Activated CD4-positive, CD25-positive, alpha-beta regulatory T cell treated with anti-CD3 and anti-CD28 coated beads, Interleukin-2, amount 50 U/mL, for 24 hours (primary cell): ENCODE data around the gene TMEM132C.

Source experiments
- ATAC-seq, 2 donors: fragments of 150-1000 bp; cut with Tn5 transposase; one replicate each; pipeline ENCODE4 v1.10.0; 2021; ENCODE audit warnings: mild to moderate bottlenecking in 1 of 2, moderate library complexity in 1 of 2

TMEM132C gene

DNA sequence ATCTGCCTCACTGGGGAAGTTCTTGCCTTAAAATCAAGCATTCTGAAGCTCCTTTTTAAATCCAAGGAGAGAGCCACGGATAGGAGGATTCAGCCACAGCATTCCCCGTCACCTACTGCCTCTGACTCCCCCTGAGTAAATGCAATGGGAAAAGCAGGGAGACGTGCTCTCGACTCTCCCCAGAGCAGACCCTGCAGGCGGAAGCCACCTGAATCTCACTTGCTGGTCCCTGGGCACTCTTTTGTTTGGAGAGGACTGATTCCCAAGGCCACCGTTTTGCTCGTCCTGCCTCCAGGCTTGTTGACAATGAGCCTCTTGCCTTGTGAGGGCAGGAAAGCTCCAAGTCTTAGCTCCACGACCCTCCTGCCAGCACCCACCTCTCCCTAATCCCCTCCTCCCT, 352.3 kb downstream of the TMEM132C start:
- ATAC-seq: no peak

DNA sequence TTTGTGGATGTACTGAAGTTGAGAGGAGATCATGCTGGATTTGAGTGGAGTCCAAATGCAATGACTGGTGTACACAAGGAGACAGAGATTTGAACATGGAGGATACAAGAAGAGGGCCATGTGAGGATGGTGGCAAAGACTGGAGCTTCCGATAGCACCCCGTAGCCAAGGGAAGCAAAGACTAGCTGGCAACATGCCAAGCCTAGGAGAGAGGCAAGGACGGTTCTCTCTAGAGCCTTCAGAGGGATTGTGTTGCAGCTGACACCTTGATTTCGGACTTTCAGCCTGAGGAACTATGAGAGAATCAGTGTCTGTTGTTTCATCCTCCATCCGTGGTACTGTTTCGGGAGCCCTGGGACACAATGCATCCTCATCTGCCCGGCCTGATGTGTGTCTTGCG, 354.3 kb downstream of the TMEM132C start:
- no peak for ATAC-seq

DNA sequence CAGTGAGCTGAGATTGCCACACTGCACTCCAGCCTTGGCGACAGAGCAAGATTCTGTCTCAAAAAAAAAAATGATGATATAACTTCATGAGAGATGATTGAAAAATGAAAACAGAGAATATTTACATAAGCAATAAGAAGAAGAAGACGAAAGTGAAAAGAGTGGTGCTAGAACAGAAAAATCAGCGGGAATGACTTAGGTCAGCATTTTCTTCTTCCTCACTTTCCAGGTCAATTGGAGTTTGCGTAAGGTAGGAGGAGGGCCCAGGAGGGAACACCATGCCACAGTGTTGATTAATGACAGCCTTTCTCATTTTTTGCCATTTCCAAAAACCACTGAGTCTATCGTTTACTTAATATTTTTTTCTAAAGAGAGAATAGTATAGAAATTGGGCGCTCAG, 356.8 kb downstream of the TMEM132C start:
- no peak for ATAC-seq

DNA sequence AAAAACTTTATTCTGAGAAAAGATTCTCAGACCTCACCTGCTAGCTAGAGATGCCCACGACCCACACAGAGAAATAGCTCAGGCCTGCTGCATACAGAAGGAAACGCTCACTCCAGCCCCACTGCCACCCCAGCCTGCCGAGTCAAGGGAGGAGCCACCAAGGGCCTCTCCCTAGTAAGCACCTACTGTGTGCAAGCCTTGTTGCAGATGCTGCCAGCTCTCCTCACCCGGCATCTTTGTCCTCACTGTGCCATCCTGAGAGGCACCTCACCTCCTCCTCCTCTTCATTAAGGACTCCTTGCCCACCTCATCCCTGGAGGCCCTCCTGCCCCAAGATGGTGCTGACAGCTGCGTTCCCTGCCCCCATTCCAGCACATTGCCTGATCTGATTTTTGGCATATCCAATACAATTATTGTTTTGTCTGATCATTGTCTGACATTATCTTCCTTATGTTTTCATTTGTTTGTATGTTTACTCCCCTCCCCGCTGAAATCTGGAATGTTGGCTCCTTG, 359.9 kb downstream of the TMEM132C start:
- no peak for ATAC-seq

DNA sequence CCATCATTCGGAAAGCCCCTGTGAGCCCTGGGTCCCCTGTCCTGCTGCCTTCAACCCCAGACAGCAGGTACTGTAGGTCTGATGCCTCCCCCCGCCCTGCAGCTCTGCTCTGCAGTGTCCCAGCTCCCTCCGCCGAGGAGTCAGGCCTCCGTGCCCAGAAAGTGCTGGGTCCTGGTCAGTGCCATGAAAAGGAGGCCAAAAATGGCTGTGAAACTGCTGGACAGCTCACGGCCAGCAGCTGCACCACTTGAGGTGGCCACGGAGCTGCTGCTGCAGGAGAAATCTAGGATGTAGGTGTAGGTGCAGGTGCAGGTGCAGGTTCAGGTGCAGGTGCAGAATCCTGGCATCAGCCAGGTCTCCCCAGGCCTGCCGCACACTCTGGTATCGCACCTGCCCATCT, 360.7 kb downstream of the TMEM132C start:
- ATAC-seq: no peak

DNA sequence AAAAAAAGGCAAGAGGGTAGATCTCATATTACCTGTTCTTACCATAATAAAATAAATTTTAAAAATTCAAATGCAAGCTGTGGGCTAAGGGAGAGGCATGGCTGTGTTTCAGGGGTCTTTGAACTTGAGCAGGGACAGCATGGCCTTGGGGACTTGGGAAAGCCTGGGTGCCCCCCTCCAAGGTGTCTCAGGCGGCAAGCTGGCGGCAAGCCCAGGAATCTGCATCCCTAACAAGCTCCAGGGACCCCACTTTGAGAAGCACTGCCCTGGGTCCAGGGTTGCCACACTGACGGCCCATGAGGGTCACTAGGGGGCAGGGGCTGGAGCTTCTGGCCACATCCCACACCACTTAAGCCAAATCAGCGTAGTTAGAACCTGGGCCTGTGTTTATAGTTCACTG, 363.0 kb downstream of the TMEM132C start:
- no peak for ATAC-seq

DNA sequence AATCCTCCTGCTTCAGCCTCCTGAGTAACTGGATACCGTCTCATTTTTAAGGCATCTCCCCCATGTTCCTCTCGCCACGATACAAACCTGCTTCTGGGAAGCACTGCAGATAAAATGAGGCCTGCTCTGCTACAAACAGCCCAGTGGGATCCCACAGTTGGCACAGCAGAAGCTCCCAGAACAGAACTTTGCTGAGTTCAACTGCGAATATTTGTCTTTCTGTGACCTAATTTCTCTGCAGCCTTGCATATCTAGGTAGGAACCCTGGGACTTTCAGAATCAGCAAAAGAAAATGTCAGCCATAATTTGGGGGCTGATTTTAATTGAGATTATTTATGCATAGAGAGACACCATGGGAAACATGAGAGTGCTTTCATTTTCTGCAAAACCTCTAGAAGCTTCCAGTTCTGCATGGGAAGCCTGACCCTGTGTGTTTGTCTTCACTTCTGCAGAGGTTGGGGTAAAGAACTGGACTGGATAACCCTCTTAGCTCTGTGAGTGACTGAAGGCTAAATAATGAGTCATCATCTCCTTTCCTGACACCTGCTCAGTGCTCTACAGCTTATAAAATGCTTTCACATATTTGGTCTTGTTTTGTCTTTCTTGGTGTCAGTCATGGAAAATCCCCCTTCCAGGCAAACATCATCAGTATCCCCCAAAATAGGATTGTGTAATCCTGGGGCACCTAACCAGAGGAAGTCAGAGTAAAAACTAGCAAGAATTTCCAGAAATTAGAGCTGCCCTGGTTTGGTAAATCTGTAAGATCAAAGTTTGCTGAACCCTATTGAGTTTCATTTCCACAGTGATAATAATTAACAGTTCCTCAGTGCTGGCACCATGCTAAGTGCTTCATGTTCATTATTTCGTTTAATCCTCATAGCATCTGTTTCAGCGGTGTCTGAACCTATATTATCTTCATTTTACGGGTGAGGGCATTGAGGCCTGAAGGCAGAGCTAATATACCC, 371.0 kb downstream of the TMEM132C start:
- ATAC-seq: no peak

DNA sequence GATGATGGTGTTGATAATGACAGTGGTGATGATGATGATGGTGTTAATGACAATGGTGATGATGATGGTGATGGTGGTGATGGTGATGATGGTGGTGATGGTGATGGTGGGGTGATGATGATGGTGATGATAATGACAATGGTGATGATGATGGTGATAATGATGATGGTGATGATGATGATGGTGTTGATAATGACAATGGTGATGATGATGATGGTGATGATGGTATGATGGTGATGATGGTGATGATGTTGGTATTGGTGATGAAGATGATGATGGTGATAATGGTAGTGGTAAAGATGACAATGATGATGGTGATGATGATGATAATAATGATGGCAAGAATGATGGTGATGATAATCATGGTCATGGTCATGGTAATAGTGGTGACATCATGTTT, 372.1 kb downstream of the TMEM132C start:
- no peak for ATAC-seq

DNA sequence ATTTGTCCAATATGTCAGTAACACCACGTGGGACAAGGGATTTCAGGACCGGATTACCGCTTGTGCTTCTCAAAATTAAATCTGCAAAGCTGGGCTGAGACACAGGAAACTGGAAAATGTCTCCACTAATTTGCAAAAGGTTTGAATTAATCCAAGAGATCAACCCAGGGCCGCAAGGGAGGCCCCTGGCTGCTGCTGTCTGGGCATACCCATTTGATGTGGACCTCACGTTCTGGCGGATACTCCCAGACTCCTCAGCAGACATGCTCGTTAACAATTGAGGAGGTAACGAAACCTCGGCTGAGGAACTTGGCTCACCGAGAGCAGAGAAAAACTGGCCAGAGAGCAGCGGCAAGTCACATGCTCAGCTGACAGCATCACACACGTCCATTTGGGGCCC, 376.2 kb downstream of the TMEM132C start:
- ATAC-seq: no peak

DNA sequence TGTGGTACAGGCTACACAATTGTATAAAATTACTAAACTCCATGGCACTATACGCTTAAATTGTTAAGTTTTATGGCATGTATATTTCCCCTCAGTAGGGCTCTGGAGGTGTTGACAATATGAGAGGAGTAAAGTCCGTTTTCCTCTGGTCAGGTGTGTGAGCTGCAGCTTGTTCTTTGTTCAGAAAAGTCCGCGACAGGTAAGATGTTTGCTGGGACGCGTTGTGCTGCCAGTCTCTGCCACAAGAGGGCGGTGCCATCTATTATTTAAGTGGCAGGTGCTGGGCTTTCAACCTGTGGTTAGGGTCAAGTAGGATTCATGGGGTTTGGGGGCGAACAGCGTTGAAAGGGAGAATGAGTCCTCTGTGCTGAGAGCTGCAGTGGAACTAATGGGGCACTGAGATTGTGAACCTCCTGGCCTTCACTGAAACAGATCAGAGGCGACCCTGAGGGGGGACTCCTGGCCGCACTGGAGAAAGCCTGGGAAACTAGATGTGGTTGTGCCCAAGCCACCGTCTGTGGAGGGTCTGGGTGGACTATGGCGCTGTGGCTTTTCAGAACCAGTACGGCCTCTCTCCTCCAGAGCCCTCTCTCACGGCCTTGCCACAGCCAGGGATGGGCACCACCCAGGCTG, 377.8 kb downstream of the TMEM132C start:
- ATAC-seq: no peak

DNA sequence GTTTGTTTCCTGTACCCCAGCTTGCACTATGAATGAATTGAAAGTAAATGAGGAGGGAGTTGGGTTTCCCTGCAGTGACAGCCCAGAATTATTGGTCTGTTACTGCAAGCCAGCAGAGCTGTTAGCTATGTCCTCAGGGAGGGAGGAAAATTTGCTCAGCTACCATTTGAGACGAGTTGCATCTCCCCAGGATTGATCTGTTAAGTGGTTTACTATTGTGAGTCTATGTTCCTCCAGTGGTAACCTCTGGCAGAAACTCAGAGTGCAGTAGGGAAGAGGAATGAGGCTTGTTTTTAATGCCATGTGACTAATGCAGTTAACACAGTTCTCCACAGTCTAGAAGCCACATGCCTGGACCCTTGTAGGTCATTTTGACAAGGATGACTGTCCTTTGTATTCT, 382.9 kb downstream of the TMEM132C start:
- ATAC-seq: no peak

DNA sequence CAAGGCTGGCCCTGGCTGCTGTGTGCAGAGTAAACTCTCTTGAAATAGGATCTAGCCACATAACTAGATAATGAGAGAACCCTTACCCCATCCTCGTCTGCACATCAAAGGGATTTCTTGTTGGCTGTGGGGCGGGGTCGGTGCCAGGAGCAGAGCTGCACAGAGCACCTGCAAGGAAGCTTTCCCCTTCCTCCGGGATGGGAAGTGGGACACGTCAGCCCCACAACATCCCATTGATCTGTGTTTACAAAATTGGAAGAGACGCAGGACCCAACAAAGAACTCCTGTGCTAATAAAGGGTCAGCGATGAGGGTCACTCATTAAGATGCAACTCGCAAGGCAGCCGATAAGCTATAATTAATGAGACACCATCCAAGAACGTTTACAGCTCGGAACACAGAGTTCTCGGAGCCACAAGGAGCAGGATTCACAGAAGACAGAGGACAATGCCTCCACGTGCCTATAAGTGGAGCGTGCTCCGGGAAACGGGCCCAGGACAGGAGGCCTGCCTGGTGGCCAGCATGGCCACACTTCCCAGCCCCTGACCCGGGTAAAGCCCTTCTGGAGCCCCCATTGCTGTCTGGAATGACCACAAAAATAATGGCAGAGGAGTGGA, 385.3 kb downstream of the TMEM132C start:
- no peak for ATAC-seq

DNA sequence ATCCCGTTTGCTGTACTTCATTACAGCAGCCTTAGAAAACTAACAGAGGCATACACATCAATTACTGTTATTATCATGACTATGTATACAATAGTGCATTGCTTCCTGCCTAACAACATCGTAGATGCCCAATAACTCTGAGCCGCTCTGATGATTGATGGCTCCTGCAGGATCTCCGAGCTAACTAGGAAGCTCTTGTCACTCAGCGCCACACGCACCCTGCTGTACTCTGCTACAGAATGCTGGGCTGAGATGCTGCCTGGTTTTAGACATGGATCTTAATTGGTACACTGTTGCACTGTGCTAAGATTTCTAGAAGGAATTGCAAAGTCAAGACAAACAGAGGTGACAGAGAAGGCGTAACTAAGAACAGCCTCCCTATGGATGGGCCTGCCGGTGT, 387.5 kb downstream of the TMEM132C start:
- no peak for ATAC-seq

DNA sequence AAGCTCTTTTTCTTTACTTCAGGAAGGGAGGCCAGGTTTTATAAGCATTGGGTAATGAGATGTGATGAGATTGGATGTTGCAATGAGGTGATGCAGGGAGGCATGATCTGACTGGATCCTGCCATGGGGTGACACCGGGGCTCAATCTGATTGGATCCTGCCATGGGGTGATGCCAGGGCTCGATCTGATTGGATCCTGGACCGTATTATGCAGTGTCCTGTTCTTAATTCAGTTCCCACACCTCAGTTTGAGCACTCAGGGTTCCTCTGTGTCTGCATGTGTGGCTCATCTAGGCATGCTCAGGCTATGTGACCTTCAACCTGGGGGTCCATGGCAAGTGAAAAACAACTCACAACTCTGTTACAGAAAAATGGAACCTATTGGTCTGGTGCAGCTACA, 390.4 kb downstream of the TMEM132C start:
- ATAC-seq: no peak

DNA sequence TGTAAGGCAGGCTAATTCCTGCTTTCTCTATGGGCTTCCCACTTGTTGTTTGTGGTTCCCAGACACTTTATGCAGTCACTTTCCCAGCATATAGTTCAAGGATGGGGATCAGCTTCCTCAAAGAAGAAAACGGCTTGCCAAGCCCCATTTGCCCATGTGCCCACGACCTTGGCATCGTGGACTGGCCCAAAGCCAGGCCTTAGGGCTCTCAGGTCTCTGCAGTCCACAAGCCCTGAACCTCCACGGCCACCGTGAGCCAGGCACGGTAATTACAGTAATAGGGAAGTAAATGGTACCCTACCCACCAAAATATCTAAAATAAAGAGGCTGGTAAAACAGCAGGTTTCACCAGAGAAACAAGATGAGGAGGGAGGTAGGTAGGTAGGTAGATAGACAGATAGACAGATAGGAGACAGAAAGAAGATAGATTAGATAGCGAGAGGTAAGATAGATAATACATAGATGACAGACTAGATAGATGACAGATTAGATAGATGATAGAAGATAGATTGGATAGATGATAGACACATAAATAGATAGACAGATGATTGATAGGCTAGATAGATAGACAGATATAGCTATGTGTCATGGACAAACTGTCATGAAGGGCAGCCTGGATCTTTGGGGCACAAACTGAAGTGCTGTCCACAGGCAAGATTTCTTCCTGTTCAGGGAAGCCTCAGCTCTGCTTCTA, 393.7 kb downstream of the TMEM132C start:
- no peak for ATAC-seq

DNA sequence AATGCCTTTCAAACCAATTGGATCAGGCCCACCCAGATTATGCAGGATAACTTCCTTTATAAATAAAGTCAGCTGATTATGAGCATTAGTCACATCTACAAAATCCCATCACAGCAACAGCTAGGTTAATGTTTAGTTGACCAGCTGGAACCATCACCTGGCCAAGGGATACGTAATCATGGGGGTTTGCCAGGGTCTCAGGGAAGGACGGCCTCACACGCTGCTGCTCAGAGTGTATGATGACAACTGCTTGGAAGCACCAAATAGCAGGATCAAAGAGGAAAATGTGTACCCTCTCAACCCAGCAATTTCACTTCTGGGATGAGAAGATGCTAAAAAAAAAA, 394.2 kb downstream of the TMEM132C start:
- no peak for ATAC-seq

DNA sequence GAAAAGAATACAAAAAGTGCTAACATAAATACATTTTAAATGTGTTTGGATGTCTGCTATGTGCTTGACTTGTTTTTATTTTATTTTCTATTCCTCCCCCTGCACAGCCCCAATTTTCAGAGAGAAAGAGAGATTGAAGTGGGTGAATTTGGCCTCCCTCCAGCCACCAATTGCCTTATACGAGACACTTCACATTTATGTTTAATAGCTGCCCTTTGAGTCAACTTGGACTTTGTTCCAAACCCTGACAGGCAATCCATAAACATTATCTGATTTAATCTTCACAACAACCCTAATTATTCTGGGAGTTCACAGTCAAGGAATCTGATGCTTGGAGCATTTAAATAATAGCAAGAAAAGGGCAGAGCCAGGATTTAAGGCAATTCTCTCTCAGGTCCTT, 395.1 kb downstream of the TMEM132C start:
- no peak for ATAC-seq

DNA sequence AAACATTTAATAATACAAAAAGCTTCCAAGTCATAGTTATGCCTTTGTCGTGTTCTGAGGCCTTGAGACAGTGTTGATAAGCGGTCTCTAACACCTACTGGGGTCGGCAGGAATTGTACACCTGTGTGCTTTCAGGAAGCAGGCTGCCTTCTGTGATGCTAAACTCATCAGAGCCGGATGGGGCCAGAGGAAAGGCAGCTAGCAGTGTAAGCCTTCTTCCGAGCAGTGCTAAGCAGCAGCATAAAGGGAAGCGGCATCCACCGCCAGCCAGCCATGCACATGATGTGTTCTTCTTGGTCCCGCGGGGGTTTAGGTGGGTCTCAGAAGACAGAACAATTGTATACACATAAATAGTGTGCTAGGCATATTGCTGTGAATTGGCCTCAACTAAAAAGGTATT, 397.5 kb downstream of the TMEM132C start:
- no peak for ATAC-seq

DNA sequence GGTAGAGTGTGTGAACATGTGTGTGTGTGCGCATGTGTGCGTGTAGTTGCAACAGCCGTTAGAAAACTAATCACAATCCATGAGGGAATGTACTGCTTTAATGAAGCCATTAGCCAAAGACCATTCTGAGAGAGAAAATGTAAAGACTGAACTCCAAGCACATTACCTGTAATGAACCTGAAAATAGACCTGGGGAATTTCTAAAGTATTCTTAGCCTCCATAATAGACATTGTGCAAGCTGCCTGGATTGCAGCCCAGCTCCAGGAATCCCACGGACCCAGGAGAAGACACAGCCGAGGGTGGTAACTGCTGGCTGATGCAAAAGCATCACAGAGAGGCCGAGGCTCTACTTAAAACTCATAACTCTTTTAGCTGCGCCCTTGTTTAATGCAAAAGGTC, 400.2 kb downstream of the TMEM132C start:
- ATAC-seq: no peak

DNA sequence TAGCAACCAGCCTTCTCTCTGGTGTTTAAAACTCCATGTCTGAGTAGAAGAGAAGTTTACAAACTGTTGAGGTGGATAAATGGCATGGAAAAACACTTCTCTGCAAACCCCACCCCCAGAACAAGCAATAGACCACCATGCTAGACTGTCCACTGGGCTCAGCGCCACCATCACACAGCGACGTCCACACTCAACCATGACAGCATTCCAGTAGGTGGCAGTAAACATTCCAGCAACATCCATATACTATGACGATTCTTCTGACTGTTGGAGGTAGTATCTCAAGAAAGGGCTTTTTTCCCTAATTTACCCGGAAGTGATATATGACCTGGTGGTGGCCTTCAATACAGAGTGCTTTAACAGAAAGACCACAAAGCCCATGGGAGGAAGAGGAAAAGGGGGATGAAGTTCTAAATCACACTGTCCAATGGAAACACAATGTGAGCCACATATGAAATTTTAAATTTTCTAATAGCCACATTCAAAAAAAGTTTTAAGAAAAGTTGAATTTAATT, 404.6 kb downstream of the TMEM132C start:
- no peak for ATAC-seq

DNA sequence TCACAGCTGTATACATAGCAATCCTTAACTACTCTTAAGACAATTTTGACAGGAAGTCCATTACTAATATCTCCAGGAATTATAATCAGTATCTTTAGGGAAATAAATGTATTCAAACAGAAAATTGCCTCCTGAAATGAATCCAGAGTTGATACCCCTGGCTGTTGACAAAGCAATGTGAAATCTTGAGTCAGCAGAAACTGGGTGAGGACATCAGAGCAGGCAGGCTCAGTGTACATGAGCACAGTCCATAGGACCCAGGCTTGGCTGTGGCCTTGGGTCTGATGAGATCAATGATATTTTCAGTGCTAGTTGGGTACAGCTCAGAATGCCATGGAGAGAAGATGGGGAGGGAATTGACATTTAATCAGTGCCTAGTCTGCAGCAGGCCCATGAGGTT, 405.5 kb downstream of the TMEM132C start:
- no peak for ATAC-seq

DNA sequence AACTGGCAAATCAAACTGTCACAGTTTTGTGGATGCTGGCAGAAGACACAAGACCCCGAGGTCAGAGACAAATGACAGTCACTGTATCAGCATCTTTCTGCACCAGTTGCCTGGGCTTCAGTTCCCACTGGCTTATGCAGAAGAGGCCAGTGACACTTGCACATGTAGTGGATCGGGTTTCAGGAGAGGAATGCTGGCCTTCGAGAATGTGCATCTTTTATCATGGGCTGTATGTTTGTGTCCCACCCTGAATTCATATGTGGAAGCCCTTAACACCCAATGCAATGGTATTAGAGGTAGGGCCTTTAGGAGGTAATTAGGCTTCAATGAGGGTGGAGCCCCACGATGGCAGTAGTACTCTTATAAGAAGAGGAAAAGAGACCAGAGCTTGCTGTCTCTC, 405.9 kb downstream of the TMEM132C start:
- no peak for ATAC-seq

DNA sequence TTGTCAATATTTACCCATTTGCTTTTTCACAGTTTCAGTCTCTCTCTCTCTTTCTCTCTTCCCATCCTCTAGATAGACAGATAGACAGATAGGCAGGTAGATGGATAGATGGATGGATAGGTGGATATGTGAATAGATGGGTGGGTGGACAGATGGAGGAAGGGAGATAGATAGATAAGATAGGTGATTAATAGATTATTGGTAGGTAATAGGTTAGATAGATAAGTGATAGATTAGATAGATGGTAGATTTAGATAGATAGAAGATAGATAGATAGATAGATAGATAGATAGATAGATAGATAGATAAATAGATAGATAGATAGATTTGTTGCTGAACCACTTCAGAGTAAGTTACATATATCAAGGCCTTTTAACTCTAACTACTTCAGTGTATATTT, 408.6 kb downstream of the TMEM132C start:
- no peak for ATAC-seq
